ENCODE measurements around the gene TEX14. TPM values are rescaled to one million over a fixed set of nuclear protein-coding genes. Genes with fewer than 3 reads are reported as not detected.
"Not testable (repeated sequence)": the region's sequence is repeated elsewhere in the genome, so short reads cannot be mapped to it uniquely, and the experiment has no call there.

The TEX14 gene
- total RNA-seq, 4 donors from 2014 or later = 0.26 to 0.44 TPM; not detected in 2

GRCh38 chr17:58564243-58564642 lies 127.6 kb downstream of the TEX14 start:
- H3K4me3 ChIP-seq (ENCODE audit: low read depth, poor library complexity, severe bottlenecking) = no peak overlapping the region
- 80 to 81% methylated on average over 2 of the region's 2 CpGs for WGBS, 2 donors
- TF ChIP-seq, protein P1, sequence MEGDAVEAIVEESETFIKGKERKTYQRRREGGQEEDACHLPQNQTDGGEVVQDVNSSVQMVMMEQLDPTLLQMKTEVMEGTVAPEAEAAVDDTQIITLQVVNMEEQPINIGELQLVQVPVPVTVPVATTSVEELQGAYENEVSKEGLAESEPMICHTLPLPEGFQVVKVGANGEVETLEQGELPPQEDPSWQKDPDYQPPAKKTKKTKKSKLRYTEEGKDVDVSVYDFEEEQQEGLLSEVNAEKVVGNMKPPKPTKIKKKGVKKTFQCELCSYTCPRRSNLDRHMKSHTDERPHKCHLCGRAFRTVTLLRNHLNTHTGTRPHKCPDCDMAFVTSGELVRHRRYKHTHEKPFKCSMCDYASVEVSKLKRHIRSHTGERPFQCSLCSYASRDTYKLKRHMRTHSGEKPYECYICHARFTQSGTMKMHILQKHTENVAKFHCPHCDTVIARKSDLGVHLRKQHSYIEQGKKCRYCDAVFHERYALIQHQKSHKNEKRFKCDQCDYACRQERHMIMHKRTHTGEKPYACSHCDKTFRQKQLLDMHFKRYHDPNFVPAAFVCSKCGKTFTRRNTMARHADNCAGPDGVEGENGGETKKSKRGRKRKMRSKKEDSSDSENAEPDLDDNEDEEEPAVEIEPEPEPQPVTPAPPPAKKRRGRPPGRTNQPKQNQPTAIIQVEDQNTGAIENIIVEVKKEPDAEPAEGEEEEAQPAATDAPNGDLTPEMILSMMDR (IDR thresholded peaks at IDR 0.05) = no peak
- no peak for TF ChIP-seq POLR2A (IDR thresholded peaks at IDR 0.05)
- no peak for DNase-seq (ENCODE audit: low spot score in 2 of 2)
- intact Hi-C loops (cut with DNase I; ENCODE audit: low total_unique reads) = no loop called here

DNA sequence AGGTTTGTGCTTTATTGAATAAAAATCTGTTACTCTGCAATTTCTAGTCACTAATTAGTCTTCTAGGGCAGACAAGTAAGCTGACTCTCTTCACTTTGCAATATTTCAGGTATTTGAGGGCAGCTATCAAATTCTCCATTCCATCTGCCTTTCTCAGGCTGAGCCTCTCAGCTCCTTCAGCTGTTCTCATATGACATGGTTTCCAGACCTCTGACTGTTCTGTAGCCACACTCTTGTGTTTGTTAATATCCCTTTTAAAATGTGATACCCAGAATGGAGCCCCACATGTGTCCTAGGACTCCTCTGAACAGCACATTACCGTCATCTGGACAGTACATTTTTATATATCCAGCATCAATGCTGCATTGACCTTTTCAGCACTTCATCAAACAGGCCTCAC lies 131.3 kb downstream of the TEX14 start:
- 73 to 83% methylated on average over 1 of the region's 1 CpG for WGBS, 2 donors
- TF ChIP-seq POLR2A (IDR thresholded peaks at IDR 0.05) = no peak
- TF ChIP-seq, protein P1 (IDR thresholded peaks at IDR 0.05) = no peak
- intact Hi-C loops (cut with DNase I; ENCODE audit: low total_unique reads) = no loop called here

DNA sequence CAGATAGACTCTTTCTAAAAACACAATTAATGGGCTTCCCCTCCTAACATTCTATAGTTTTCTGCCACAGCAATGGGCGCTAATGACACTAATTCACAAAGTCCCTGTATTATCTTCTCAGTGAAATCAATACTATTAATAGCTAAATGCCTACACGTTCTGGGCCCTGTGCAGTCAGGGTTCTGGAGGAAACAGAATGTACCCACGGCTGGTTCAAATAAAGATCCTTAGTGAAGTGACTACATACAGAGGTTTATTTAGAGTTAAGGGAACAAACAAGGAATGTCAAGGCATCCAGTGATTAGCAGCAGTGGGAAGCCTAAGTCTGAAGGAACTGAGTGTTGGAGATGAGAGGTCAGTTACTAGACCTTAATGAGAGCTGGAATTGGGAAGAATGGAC lies 133.9 kb downstream of the TEX14 start:
- DNase-seq (ENCODE audit: low spot score in 2 of 2) = no peak
- intact Hi-C loops (cut with DNase I; ENCODE audit: low total_unique reads) = no loop called here

More for the DNA sequence above, 131.3 kb downstream of the TEX14 start:
- no peak overlapping the region for H3K4me3 ChIP-seq (ENCODE audit: low read depth, poor library complexity, severe bottlenecking)
- no peak for DNase-seq (ENCODE audit: low spot score in 2 of 2)

GRCh38 chr17:58556833-58557250 lies 135.0 kb downstream of the TEX14 start:
- TF ChIP-seq, protein P1 (IDR thresholded peaks at IDR 0.05) = no peak
- TF ChIP-seq POLR2A (IDR thresholded peaks at IDR 0.05) = no peak
- no peak for DNase-seq (ENCODE audit: low spot score in 2 of 2)
- intact Hi-C loops (cut with DNase I; ENCODE audit: low total_unique reads) = no loop called here
- WGBS, 2 donors = 33 to 47% methylated on average over 5 of the region's 5 CpGs
- no peak overlapping the region for H3K4me3 ChIP-seq (ENCODE audit: low read depth, poor library complexity, severe bottlenecking)

More for the DNA sequence above, 133.9 kb downstream of the TEX14 start:
- 73 to 83% methylated on average over 3 of the region's 3 CpGs for WGBS, 2 donors
- no peak for TF ChIP-seq POLR2A (IDR thresholded peaks at IDR 0.05)
- TF ChIP-seq, protein P1 (IDR thresholded peaks at IDR 0.05) = no peak
- no peak overlapping the region for H3K4me3 ChIP-seq (ENCODE audit: low read depth, poor library complexity, severe bottlenecking)

GRCh38 chr17:58555109-58555508 lies 136.7 kb downstream of the TEX14 start:
- H3K4me3 ChIP-seq (ENCODE audit: low read depth, poor library complexity, severe bottlenecking); DNase-seq (ENCODE audit: low spot score in 2 of 2); intact Hi-C loops (cut with DNase I; ENCODE audit: low total_unique reads): not testable (repeated sequence)
- WGBS, 2 donors = 71 to 80% methylated on average over 3 of the region's 3 CpGs

DNA sequence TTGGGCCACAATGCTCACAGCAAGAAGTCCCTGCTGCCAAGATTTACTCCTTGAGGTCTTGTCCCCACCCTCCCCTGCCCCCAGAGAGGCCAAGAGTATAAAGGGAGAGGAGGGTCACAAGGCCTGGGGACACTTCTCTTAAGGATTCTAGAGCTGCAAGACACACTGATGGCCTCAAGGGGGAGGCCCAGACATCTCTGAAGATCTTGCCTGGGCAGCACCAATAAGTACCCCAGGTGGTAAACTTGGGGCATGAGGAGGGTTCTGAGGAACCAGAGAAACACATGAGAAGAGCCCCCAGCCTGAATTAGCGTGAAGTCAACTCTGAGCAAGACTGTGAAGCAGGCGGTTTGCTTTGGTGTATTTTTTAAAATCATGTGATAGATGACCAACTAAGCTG lies 150.6 kb downstream of the TEX14 start:
- WGBS, 2 donors = 86 to 96% methylated on average over 2 of the region's 2 CpGs
- DNase-seq (ENCODE audit: low spot score in 2 of 2) = peak in 1 of 2 donors; percentile 26

More for the DNA sequence above, 150.6 kb downstream of the TEX14 start:
- TF ChIP-seq, protein P1 (IDR thresholded peaks at IDR 0.05) = no peak
- no peak for TF ChIP-seq POLR2A (IDR thresholded peaks at IDR 0.05)
- H3K4me3 ChIP-seq (ENCODE audit: low read depth, poor library complexity, severe bottlenecking) = no peak overlapping the region
- intact Hi-C loops (cut with DNase I; ENCODE audit: low total_unique reads) = no loop called here

Data from lower leg skin (tissue), 4 donors.